ENCODE results near the gene ARL5C. TPM values are rescaled to one million over a fixed set of nuclear protein-coding genes. Genes with fewer than 3 reads are reported as not detected.

Gene ARL5C
- total and polyA plus RNA-seq, 2 donors (not counting 1 experiment from before 2014, with no cell fraction given), result not detected

DNA sequence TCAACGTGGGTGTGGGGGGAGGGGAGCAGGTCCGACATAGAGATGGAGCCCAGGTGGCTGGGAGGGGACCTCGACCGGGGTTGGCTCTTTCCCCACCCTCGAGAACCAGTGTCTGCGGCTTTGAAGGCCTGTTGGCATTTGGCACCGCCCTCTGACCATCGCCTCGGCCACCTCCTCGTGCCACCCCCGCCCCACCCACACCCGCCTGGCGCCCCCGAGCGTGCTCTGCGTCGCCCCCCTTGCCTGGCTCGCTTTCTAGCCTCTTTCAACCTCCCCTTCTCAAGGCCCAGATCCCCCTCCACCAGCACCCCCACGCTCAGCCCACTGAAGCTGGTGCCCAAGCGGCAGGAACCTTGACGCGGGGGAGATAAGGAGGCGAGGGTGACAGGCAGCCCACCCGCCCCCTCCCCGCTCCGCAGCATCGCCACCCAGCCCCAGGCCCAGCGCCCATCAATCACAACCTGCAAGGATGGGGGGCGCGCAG, 30.9 kb upstream of the ARL5C start:
- ChIA-PET POLR2A (interaction anchor here (0.6 to 0.9 kb wide), 4 partner anchors 10 to 26 kb away, joined by 4 to 5 read pairs (median 4); no protein-coding TSS in a partner anchor), CTCF (interaction anchor here (1.4 to 3.4 kb wide), 3 partner anchors 10 to 48 kb away, joined by 6 to 12 read pairs (median 12); no protein-coding TSS in a partner anchor)
- TF ChIP-seq EZH2 (IDR thresholded peaks at IDR 0.05; ENCODE audit: borderline replicate concordance, insufficient read depth, low read depth, low read length, poor library complexity, severe bottlenecking) (no peak), CTCF (IDR thresholded peaks at IDR 0.05) (no peak)
- H3K27ac Mint-ChIP-seq, result peak overlapping the region; percentile 15
- H3K4me1 Mint-ChIP-seq, result peaks cover 44% of the 10 kb centered on the region
- Histone ChIP-seq H3K9ac (ENCODE audit: low read length) (peak overlapping the region; percentile 77), H3K4me3 (ENCODE audit: control extremely low read depth in 1 of 5, extremely low read depth in 1 of 5, insufficient read depth in 1 of 5, low read depth in 2 of 5, low read length in 4 of 5) (peak overlapping the region in 4 of 5 experiments; percentile 53 to 87 (median 70)), H3K9me3 (ENCODE audit: control extremely low read depth in 1 of 3, control insufficient read depth in 2 of 3, insufficient read depth in 1 of 3, low read length in 2 of 3) (no peaks in the 10 kb centered on the region), H3K27ac (ENCODE audit: low read length in 2 of 2) (no peak overlapping the region), H3K4me1 (ENCODE audit: control insufficient read depth in 2 of 2, insufficient read depth in 2 of 2, low read length in 2 of 2) (peaks cover 36 to 53% of the 10 kb centered on the region in 2 donors), H3K79me2 (ENCODE audit: control insufficient read depth, insufficient read depth, low read length) (peaks cover 17% of the 10 kb centered on the region), H3K4me2 (replicated peaks; ENCODE audit: low read depth, low read length, poor library complexity, severe bottlenecking) (peak overlapping the region; percentile 98), H2AFZ (ENCODE audit: insufficient read depth, low read depth, low read length, poor library complexity, severe bottlenecking) (peak overlapping the region; percentile 93), H3K36me3 (replicated peaks in 1 of 2; ENCODE audit: control extremely low read depth in 1 of 2, control insufficient read depth in 1 of 2, extremely low read depth in 1 of 2, insufficient read depth in 2 of 2, low read length in 1 of 2) (peaks cover 0 to 8% of the 10 kb centered on the region in 2 experiments), H4K20me1 (ENCODE audit: control insufficient read depth, insufficient read depth, low read length, poor library complexity, severe bottlenecking) (peaks cover 19% of the 10 kb centered on the region), H3K27me3 (replicated peaks in 1 of 4; ENCODE audit: control extremely low read depth in 1 of 4, control insufficient read depth in 3 of 4, insufficient read depth in 4 of 4, low read length in 3 of 4) (no peaks in the 10 kb centered on the region)
- WGBS (ENCODE audit: insufficient coverage), result 3% methylated on average over 14 of the region's 30 CpGs
- H3K9me3 Mint-ChIP-seq (ENCODE audit: insufficient read depth), result no peaks in the 10 kb centered on the region
- ATAC-seq (ENCODE audit: low read depth), result no peak
- intact Hi-C loops (cut with micrococcal nuclease), result loop anchor here (5.0 kb wide), 1 partner anchor 45 kb away; the partner anchor contains the start of gene PLXDC1
- no peaks in the 10 kb centered on the region for H3K27me3 Mint-ChIP-seq
- no peak for DNase-seq
- peak overlapping the region; percentile 89 for H3K4me3 Mint-ChIP-seq

DNA sequence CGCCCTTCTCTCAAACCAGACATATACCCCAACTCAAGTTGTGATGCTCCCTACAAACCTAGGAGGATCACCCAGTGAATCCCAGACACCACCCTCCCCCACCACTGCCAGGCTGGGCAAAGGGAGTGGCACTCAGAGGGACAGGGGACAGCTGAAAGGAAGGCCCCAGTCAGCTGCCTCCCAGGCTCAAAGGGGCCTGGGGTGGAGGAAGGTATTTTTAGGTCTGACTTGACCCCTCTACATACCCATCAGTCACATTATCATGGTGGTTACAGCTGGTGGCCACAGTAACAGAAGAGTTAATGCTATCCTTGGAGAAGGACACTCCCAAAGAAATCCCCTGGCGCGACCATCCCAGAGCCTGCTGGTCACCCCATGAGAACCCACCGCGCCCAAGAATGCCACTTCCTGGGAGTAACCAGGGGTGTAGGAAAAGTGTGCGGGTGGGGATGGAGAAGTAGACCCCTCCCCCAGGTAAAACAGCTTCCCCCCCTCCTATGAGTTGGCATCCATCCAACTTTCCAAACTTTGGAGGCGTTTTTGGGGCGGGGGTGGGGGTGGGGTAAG, 30.4 kb upstream of the ARL5C start:
- Mint-ChIP-seq H3K27me3 (no peaks in the 10 kb centered on the region), H3K4me3 (peak overlapping the region; percentile 80), H3K9me3 (ENCODE audit: insufficient read depth) (no peaks in the 10 kb centered on the region), H3K4me1 (peaks cover 40% of the 10 kb centered on the region), H3K27ac (no peak overlapping the region)
- TF ChIP-seq CTCF (IDR thresholded peaks at IDR 0.05) (no peak), EZH2 (IDR thresholded peaks at IDR 0.05; ENCODE audit: borderline replicate concordance, insufficient read depth, low read depth, low read length, poor library complexity, severe bottlenecking) (no peak)
- H3K9me3 ChIP-seq (ENCODE audit: control extremely low read depth in 1 of 3, control insufficient read depth in 2 of 3, insufficient read depth in 1 of 3, low read length in 2 of 3), result no peaks in the 10 kb centered on the region
- peaks cover 13% of the 10 kb centered on the region for H4K20me1 ChIP-seq (ENCODE audit: control insufficient read depth, insufficient read depth, low read length, poor library complexity, severe bottlenecking)
- H3K4me2 ChIP-seq (replicated peaks; ENCODE audit: low read depth, low read length, poor library complexity, severe bottlenecking), result peak overlapping the region; percentile 98
- ATAC-seq (ENCODE audit: low read depth) (no peak), DNase-seq (no peak)
- H3K36me3 ChIP-seq (replicated peaks in 1 of 2; ENCODE audit: control extremely low read depth in 1 of 2, control insufficient read depth in 1 of 2, extremely low read depth in 1 of 2, insufficient read depth in 2 of 2, low read length in 1 of 2), result peaks cover 0 to 3% of the 10 kb centered on the region in 2 experiments
- H3K9ac ChIP-seq (ENCODE audit: low read length), result no peak overlapping the region
- peak overlapping the region in 1 of 5 experiments; percentile 65 for H3K4me3 ChIP-seq (ENCODE audit: control extremely low read depth in 1 of 5, extremely low read depth in 1 of 5, insufficient read depth in 1 of 5, low read depth in 2 of 5, low read length in 4 of 5)
- peaks cover 14% of the 10 kb centered on the region for H3K79me2 ChIP-seq (ENCODE audit: control insufficient read depth, insufficient read depth, low read length)
- no peaks in the 10 kb centered on the region for H3K27me3 ChIP-seq (replicated peaks in 1 of 4; ENCODE audit: control extremely low read depth in 1 of 4, control insufficient read depth in 3 of 4, insufficient read depth in 4 of 4, low read length in 3 of 4)
- no peak overlapping the region for H2AFZ ChIP-seq (ENCODE audit: insufficient read depth, low read depth, low read length, poor library complexity, severe bottlenecking)
- H3K27ac ChIP-seq (ENCODE audit: low read length in 2 of 2), result no peak overlapping the region
- 87% methylated on average over 3 of the region's 8 CpGs for WGBS (ENCODE audit: insufficient coverage)
- peaks cover 30 to 47% of the 10 kb centered on the region in 2 donors for H3K4me1 ChIP-seq (ENCODE audit: control insufficient read depth in 2 of 2, insufficient read depth in 2 of 2, low read length in 2 of 2)
- ChIA-PET CTCF (interaction anchor here (1.4 to 3.4 kb wide), 3 partner anchors 11 to 48 kb away, joined by 6 to 12 read pairs (median 12); no protein-coding TSS in a partner anchor), POLR2A (interaction anchor here (0.6 to 0.9 kb wide), 2 partner anchors 10 to 735 kb away, joined by 4 to 6 read pairs; no protein-coding TSS in a partner anchor)
- intact Hi-C loops (cut with micrococcal nuclease), result loop anchor here (5.0 kb wide), 1 partner anchor 44 kb away; the partner anchor contains the start of gene PLXDC1

Data from B cell (primary cell).